22Rv1 (cell line): Measurements from ENCODE around the gene EZH2.

Experiments used
- CTCF ChIP-seq: fragments of 450-650 bp; IDR thresholded peaks from 2 replicates; pipeline ENCODE4 v1.5.1; 2017; ENCODE audit warnings: mild to moderate bottlenecking
- ZFX ChIP-seq: fragments of 450-650 bp; IDR thresholded peaks from 2 replicates; pipeline ENCODE4 v1.6.1; 2017; ENCODE audit warnings: antibody characterized with exemption, borderline replicate concordance

- TF ChIP-seq CTCF (no peak), ZFX (no peak)
Observed at GRCh38 chr7:148868378-148868674, 15.8 kb downstream of the EZH2 start.
